H1 (cell line): ENCODE data around the gene KRTAP19-4. TPM values are rescaled to one million over a fixed set of nuclear protein-coding genes. Genes with fewer than 3 reads are reported as not detected.

Experiments
- CTCF ChIA-PET: fragments of 300-600 bp; sonication (Branson Sonifier 250); formaldehyde crosslinking; loops from one replicate; lab custom pipeline; 2021; ENCODE audit not compliant: partially characterized antibody; lab: Charles Lee
- POLR2A ChIA-PET: fragments of 300-600 bp; sonication (Branson Sonifier 250); formaldehyde crosslinking; loops from one replicate; lab custom pipeline; 2021; ENCODE audit warnings: inconsistent platforms; ENCODE audit not compliant: partially characterized antibody; lab: Charles Lee
- DNase-seq, 2 experiments: peaks; one replicate each; pipeline versions ENCODE4 v3.0.0 to v3.0.0-alpha.2; 2010 to 2022; ENCODE audit warnings: low spot score in 2 of 2, low read depth in 1 of 2, mixed read lengths in 1 of 2
- FAIRE-seq: peaks from 2 replicates; lab custom pipeline; 2011; peaks lifted over from hg19 to GRCh38; lab: Jason Lieb, UNC
- H2AFZ ChIP-seq: 2 replicates; pipeline ENCODE4 v1.8.1; 2012; ENCODE audit warnings: low read length, inconsistent platforms
- H2AK5ac ChIP-seq: 2 replicates; pipeline ENCODE4 v1.6.1; 2013; ENCODE audit warnings: low read depth, low read length
- H2BK120ac ChIP-seq: replicated peaks from 2 replicates; pipeline ENCODE3; 2013; ENCODE audit warnings: low read depth, low read length, inconsistent platforms
- H2BK12ac ChIP-seq: 2 replicates; pipeline ENCODE4 v1.6.1; 2013; ENCODE audit warnings: low read depth, low read length
- H2BK15ac ChIP-seq: 2 replicates; pipeline ENCODE4 v1.6.1; 2013; ENCODE audit warnings: low read length
- H2BK20ac ChIP-seq: 2 replicates; pipeline ENCODE4 v1.6.1; 2013; ENCODE audit warnings: low read length
- H2BK5ac ChIP-seq: 2 replicates; pipeline ENCODE4 v1.6.1; 2013; ENCODE audit warnings: low read depth, low read length
- H3K14ac ChIP-seq: 2 replicates; pipeline ENCODE4 v1.6.1; 2013; ENCODE audit warnings: inconsistent platforms; ENCODE audit not compliant: insufficient read length
- H3K18ac ChIP-seq: 2 replicates; pipeline ENCODE4 v1.6.1; 2013; ENCODE audit warnings: low read length; ENCODE audit errors: extremely low read depth
- H3K23ac ChIP-seq: 2 replicates; pipeline ENCODE4 v1.6.1; 2013; ENCODE audit warnings: inconsistent platforms; ENCODE audit not compliant: insufficient read length
- H3K23me2 ChIP-seq: 2 replicates; pipeline ENCODE4 v1.6.1; 2013; ENCODE audit warnings: low read depth, low read length
- H3K27ac ChIP-seq: 2 replicates; pipeline ENCODE4 v1.6.1; 2011; ENCODE audit warnings: low read depth, low read length, inconsistent platforms
- H3K27me3 ChIP-seq, 4 experiments: replicated peaks in 1 of 4; 1 replicate in 1 of 4; 2 replicates in 3 of 4; pipeline versions ENCODE4 v1.6.1 to v1.8.1; 2011 to 2013; ENCODE audit warnings: low read length in 3 of 4, mild to moderate bottlenecking in 3 of 4, inconsistent platforms in 2 of 4, mixed read lengths in 2 of 4, moderate library complexity in 1 of 4; ENCODE audit not compliant: control insufficient read depth in 3 of 4, insufficient read depth in 3 of 4; ENCODE audit errors: extremely low read depth in 1 of 4
- H3K36me3 ChIP-seq, 4 experiments: 2 replicates each; pipeline versions ENCODE4 v1.6.1 to v1.8.1; 2011 to 2013; ENCODE audit warnings: mild to moderate bottlenecking in 4 of 4, low read length in 3 of 4, moderate library complexity in 2 of 4, control low read depth in 1 of 4, inconsistent platforms in 1 of 4; ENCODE audit not compliant: insufficient read depth in 4 of 4, control insufficient read depth in 2 of 4
- H3K4ac ChIP-seq: replicated peaks from 2 replicates; pipeline ENCODE3; 2013; ENCODE audit warnings: low read length, low read depth, mixed read lengths, inconsistent platforms; ENCODE audit not compliant: insufficient read length
- H3K4me1 ChIP-seq, 4 experiments: replicated peaks in 1 of 4; 1 replicate in 1 of 4; 2 replicates in 3 of 4; pipeline versions ENCODE4 v1.6.1 to v1.8.1; 2011 to 2013; ENCODE audit warnings: low read length in 3 of 4, inconsistent platforms in 2 of 4, mixed read lengths in 1 of 4; ENCODE audit not compliant: insufficient read depth in 4 of 4, control insufficient read depth in 3 of 4
- H3K4me2 ChIP-seq, 2 experiments: 2 replicates each; pipeline versions ENCODE4 v1.6.1 to v1.8.1; 2011 to 2013; ENCODE audit warnings: low read depth in 2 of 2, low read length in 2 of 2, control low read depth in 1 of 2, inconsistent platforms in 1 of 2, mild to moderate bottlenecking in 1 of 2; ENCODE audit not compliant: insufficient read depth in 1 of 2
- H3K4me3 ChIP-seq, 4 experiments: fragments of 200-600, 300-600 bp in 1 of 4; sonication (generic), shearing (Covaris generic), sonication (Bioruptor Twin) in 1 of 4; 2 replicates each; pipeline versions ENCODE4 v1.5.1 to v1.8.1; 2011 to 2016; ENCODE audit warnings: low read length in 4 of 4, low read depth in 3 of 4, control low read depth in 2 of 4, inconsistent platforms in 2 of 4, mild to moderate bottlenecking in 2 of 4, mixed read lengths in 1 of 4, moderate library complexity in 1 of 4; ENCODE audit not compliant: insufficient read depth in 2 of 4; ENCODE audit errors: extremely low read depth in 1 of 4
- H3K56ac ChIP-seq: replicated peaks from 2 replicates; pipeline ENCODE3; 2013; ENCODE audit warnings: low read depth, mild to moderate bottlenecking, mixed read lengths, low read length, inconsistent platforms; ENCODE audit not compliant: insufficient read length
- H3K79me1 ChIP-seq: 2 replicates; pipeline ENCODE4 v1.6.1; 2013; ENCODE audit warnings: low read depth, low read length, control low read depth
- H3K79me2 ChIP-seq, 2 experiments: 2 replicates each; pipeline versions ENCODE4 v1.6.1 to v1.8.1; 2012 to 2013; ENCODE audit warnings: low read length in 2 of 2, mild to moderate bottlenecking in 2 of 2, inconsistent platforms in 1 of 2; ENCODE audit not compliant: insufficient read depth in 2 of 2, control insufficient read depth in 1 of 2
- H3K9ac ChIP-seq, 4 experiments: replicated peaks in 1 of 4; 1 replicate in 1 of 4; 2 replicates in 3 of 4; pipeline versions ENCODE4 v1.6.1 to v1.8.1; 2011 to 2013; ENCODE audit warnings: low read depth in 3 of 4, low read length in 3 of 4, control low read depth in 2 of 4, mild to moderate bottlenecking in 2 of 4, moderate library complexity in 2 of 4, inconsistent platforms in 1 of 4; ENCODE audit errors: extremely low read depth in 1 of 4
- H3K9me3 ChIP-seq, 2 experiments: 2 replicates each; pipeline versions ENCODE4 v1.6.1 to v1.8.1; 2012 to 2013; ENCODE audit warnings: mild to moderate bottlenecking in 2 of 2, moderate library complexity in 2 of 2, control low read depth in 1 of 2, inconsistent platforms in 1 of 2, low read depth in 1 of 2, low read length in 1 of 2, mixed read lengths in 1 of 2; ENCODE audit not compliant: insufficient read depth in 2 of 2
- H4K20me1 ChIP-seq, 2 experiments: replicated peaks in 1 of 2; 2 replicates each; pipeline versions ENCODE3 to v1.8.1; 2011 to 2013; ENCODE audit warnings: inconsistent platforms in 2 of 2, low read length in 2 of 2, mild to moderate bottlenecking in 1 of 2; ENCODE audit not compliant: insufficient read depth in 2 of 2, control insufficient read depth in 1 of 2
- H4K5ac ChIP-seq: 2 replicates; pipeline ENCODE4 v1.6.1; 2013; ENCODE audit warnings: low read length, low read depth, mixed read lengths, inconsistent platforms; ENCODE audit not compliant: insufficient read length
- H4K8ac ChIP-seq: 2 replicates; pipeline ENCODE4 v1.8.0; 2013; ENCODE audit warnings: mild to moderate bottlenecking, moderate library complexity, low read length, inconsistent platforms; ENCODE audit not compliant: insufficient read depth; ENCODE audit errors: extremely low read depth
- H4K91ac ChIP-seq: replicated peaks from 2 replicates; pipeline ENCODE3; 2013; ENCODE audit warnings: low read length, mixed read lengths, inconsistent platforms; ENCODE audit not compliant: insufficient read length
- BACH1 ChIP-seq: IDR thresholded peaks from 2 replicates; pipeline ENCODE4 v1.6.1; 2012; ENCODE audit warnings: low read length, improper control_type of control experiment
- BRCA1 ChIP-seq: IDR thresholded peaks from 2 replicates; pipeline ENCODE4 v1.6.1; 2012; ENCODE audit warnings: low read depth, low read length, improper control_type of control experiment
- CBX5 ChIP-seq: fragments of 300-800, 300-1000 bp; sonication (generic); IDR thresholded peaks from 2 replicates; pipeline ENCODE4 v1.7.1; 2016; ENCODE audit warnings: antibody characterized with exemption, low read length, low read depth
- HDAC2 ChIP-seq, 2 experiments: fragments of 300-600 bp in 1 of 2; sonication (generic) in 1 of 2; IDR thresholded peaks; 2 replicates each; pipeline ENCODE4 v1.6.1; 2011 to 2012; ENCODE audit warnings: low read depth in 2 of 2, low read length in 2 of 2, mild to moderate bottlenecking in 2 of 2, moderate library complexity in 2 of 2, borderline replicate concordance in 1 of 2, inconsistent platforms in 1 of 2
- PHF8 ChIP-seq: fragments of 200-600 bp; sonication (generic); conservative IDR thresholded peaks from 2 replicates; pipeline ENCODE4 v1.7.1; 2012; ENCODE audit warnings: low read depth, mild to moderate bottlenecking, inconsistent platforms, low read length, moderate library complexity
- RBBP5 ChIP-seq: IDR thresholded peaks from 2 replicates; pipeline ENCODE4 v1.7.1; 2012; ENCODE audit warnings: low read depth, mild to moderate bottlenecking, inconsistent platforms, low read length, moderate library complexity, borderline replicate concordance
- SIX5 ChIP-seq: IDR thresholded peaks from 2 replicates; pipeline ENCODE4 v1.6.1; 2011; ENCODE audit warnings: mild to moderate bottlenecking, low read depth, low read length
- SRF ChIP-seq: IDR thresholded peaks from 2 replicates; pipeline ENCODE4 v1.6.1; 2011; ENCODE audit warnings: mild to moderate bottlenecking, low read depth, low read length, moderate library complexity
- TCF12 ChIP-seq: IDR thresholded peaks from 2 replicates; pipeline ENCODE4 v1.6.1; 2011; ENCODE audit warnings: low read depth, mild to moderate bottlenecking, low read length
- whole genome bisulfite sequencing, 2 experiments: shearing (Covaris generic) in 1 of 2; methylation state at CpG; one replicate each; pipeline versions ENCODE4 v1.1.6 to v1.1.7; 2013 to 2015; ENCODE audit warnings: low lambda C conversion rate in 2 of 2, mixed read lengths in 2 of 2, inconsistent platforms in 1 of 2, low coverage in 1 of 2, missing lambda C conversion rate in 1 of 2; ENCODE audit not compliant: insufficient replicate concordance in 2 of 2, insufficient coverage in 1 of 2, insufficient read length in 1 of 2; ENCODE audit errors: extremely low coverage in 1 of 2, missing lambda C conversion rate in 1 of 2; 5-methylcytosine and 5-hydroxymethylcytosine counted together
- polyA plus RNA-seq, 7 experiments: library from polyadenylated mRNA; depleted of rRNA in 3 of 7; stranded (reverse) in 5 of 7; unstranded in 2 of 7; fragments of >200 nt in 5 of 7; fragments of 200-250 nt in 2 of 7; gene quantifications; 1 replicate in 5 of 7; 2 replicates in 1 of 7; 4 replicates in 1 of 7; pipeline versions ENCODE4 v1.2.1 to v1.2.3, GENCODE V29; 2011 to 2013; ENCODE audit warnings: missing spikeins in 2 of 7, mixed read lengths in 2 of 7
- total RNA-seq: library from RNA; stranded (reverse); fragmentation: NEBNext Ultra II Directional; extraction: Animal tissue kit (Norgen Biotek cat#: 25700); gene quantifications from 2 replicates; pipeline ENCODE4 v1.2.1, GENCODE V29; 2021

KRTAP19-4 gene
- total and polyA plus RNA-seq, 2 of the 8 experiments (the other 6 are each of a cell fraction or from before 2014, with no cell fraction given), result not detected

- Histone ChIP-seq H2BK5ac (no peak overlapping the region), H2BK20ac (no peak overlapping the region), H2AK5ac (no peak overlapping the region), H3K23me2 (no peaks in the 10 kb centered on the region), H3K18ac (no peak overlapping the region), H2AFZ (no peak overlapping the region), H3K4me3 (no peak overlapping the region), H4K5ac (no peak overlapping the region), H3K14ac (no peak overlapping the region), H3K36me3 (no peaks in the 10 kb centered on the region), H3K56ac (no peak overlapping the region), H3K9me3 (no peaks in the 10 kb centered on the region), H2BK15ac (no peak overlapping the region), H4K20me1 (no peaks in the 10 kb centered on the region), H3K4me1 (no peaks in the 10 kb centered on the region; a peak in 2 of 7 replicates), H3K9ac (no peak overlapping the region), H3K27ac (no peak overlapping the region), H4K91ac (no peak overlapping the region), H2BK12ac (no peak overlapping the region), H4K8ac (no peak overlapping the region), H2BK120ac (no peak overlapping the region), H3K4me2 (no peak overlapping the region), H3K79me2 (no peaks in the 10 kb centered on the region), H3K79me1 (no peaks in the 10 kb centered on the region), H3K27me3 (no peaks in the 10 kb centered on the region), H3K4ac (no peak overlapping the region), H3K23ac (no peak overlapping the region)
- POLR2A ChIA-PET, result no interaction called here
- WGBS, 2 experiments, result 89% methylated on average over 3 of the region's 3 CpGs; no CpG with 5 or more reads in 1 of the 2 experiments
- CTCF ChIA-PET, result interaction anchor here (0.6 to 1.4 kb wide), 3 partner anchors 14 to 109 kb away, joined by 3 read pairs; no protein-coding TSS in a partner anchor
- FAIRE-seq, result no peak
- DNase-seq, result no peak
- TF ChIP-seq HDAC2 (IDR thresholded peaks at IDR 0.05; ENCODE audit: borderline replicate concordance in 1 of 2, low read depth in 2 of 2, low read length in 2 of 2) (no peak), PHF8 (no peak), BRCA1 (no peak), RBBP5 (no peak), SIX5 (no peak), CBX5 (no peak), TCF12 (no peak), BACH1 (no peak), SRF (no peak)
Measured at GRCh38 chr21:30448514-30448913, 48.5 kb downstream of the KRTAP19-4 start.
